ENCODE measurements around the gene RAB1B.
A peak's percentile ranks its signal among the peaks of the same experiment; 100 is the strongest.

RAB1B gene

DNA sequence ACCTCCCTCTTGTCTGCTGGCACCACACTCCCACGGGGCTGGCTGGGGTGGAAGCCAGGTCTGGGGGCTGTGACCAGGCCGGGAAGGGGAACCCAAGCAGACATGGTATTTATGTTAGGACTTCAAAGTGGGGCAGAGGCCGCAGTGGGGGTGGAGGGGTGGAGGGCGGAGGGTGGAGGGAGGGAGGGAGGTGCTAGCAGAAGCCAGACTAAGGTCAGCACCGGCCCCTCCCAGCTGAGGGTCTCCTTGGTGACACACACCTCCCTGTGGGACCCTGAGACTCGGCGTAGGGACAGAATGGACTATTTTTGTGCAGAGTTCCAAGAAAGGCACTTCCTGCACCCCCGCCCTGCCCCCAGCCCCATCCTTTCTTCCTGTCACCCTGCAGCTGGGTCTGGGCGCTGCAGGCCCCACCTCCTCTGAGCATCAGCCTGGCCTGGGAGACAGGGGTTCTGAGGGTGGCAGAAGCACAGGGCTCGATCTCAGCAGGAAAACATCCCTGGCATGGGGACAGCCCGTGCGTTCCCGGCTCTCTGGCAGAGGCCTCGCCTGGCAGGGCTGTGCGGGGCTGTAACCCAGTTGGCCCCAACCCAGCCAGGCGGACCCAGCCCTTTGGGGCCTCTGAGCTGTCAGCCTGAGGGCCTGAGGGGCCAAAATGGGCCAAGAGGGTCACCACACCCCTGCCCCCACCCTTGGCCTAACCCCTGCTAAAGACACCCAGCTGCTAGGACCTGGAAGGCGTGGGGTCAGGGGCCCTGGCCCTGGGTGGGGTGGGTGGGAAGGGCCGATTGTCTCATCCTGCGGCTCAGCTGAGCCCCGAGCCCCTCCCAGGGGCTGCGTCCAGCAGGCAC is 58.0 kb downstream of the RAB1B start:
- TF ChIP-seq ZNF8 (CRISPR knock-in tag; IDR thresholded peaks at IDR 0.05) (no peak), ARNTL (CRISPR knock-in tag; IDR thresholded peaks at IDR 0.05; ENCODE audit: borderline replicate concordance, low read depth) (no peak), ZNF565 (CRISPR knock-in tag; conservative IDR thresholded peaks at IDR 0.05; ENCODE audit: low read depth) (no peak)
- ATAC-seq, result peak; percentile 62

Measured in SK-N-SH treated with all-trans-retinoic acid at 6 μM for 48 hours (cell line).